Measurements from ENCODE around the gene PCDHGC3. TPM values are rescaled to one million over a fixed set of nuclear protein-coding genes. Genes with fewer than 3 reads are reported as not detected.

Gene PCDHGC3
- total and polyA plus RNA-seq, 9 of the 15 experiments (the other 6 are each of a cell fraction or from before 2014, with no cell fraction given): 0.07 TPM; not detected in 8

GRCh38 chr5:141524604-141525597, 49.1 kb downstream of the PCDHGC3 start (continued):
- TF ChIP-seq JUND (IDR thresholded peaks at IDR 0.05; ENCODE audit: borderline replicate concordance, low read depth, low read length) (peak; percentile 51), JUND (tag; IDR thresholded peaks at IDR 0.05; ENCODE audit: borderline replicate concordance, low read depth, low read length) (no peak), RBM25 (IDR thresholded peaks at IDR 0.05; ENCODE audit: low read depth, low read length, severe bottlenecking) (no peak), ZBTB8A (IDR thresholded peaks at IDR 0.05; ENCODE audit: partially characterized antibody) (no peak), ZBTB43 (CRISPR knock-in tag; IDR thresholded peaks at IDR 0.05) (no peak), ZNF384 (IDR thresholded peaks at IDR 0.05; ENCODE audit: low read depth, low read length) (0 out of 2 replicates have a peak, but pooled peaks have one; percentile 22), FOXK2 (conservative IDR thresholded peaks at IDR 0.05 in 1 of 2, IDR thresholded peaks at IDR 0.05 in 1 of 2; ENCODE audit: low read depth in 2 of 2) (no peak), ZEB2 (IDR thresholded peaks at IDR 0.05) (0 out of 2 replicates have a peak, but pooled peaks have one; percentile 23), CTBP1 (IDR thresholded peaks at IDR 0.05; ENCODE audit: borderline replicate concordance) (peak; percentile 79), ZFPM2 (CRISPR knock-in tag; IDR thresholded peaks at IDR 0.05) (no peak), CREM (IDR thresholded peaks at IDR 0.05; ENCODE audit: low read depth) (peak; percentile 52; the same call in 1 of the 2 replicates), ZFP1 (CRISPR knock-in tag; IDR thresholded peaks at IDR 0.05) (no peak), DEAF1 (CRISPR knock-in tag; IDR thresholded peaks at IDR 0.05) (peak; percentile 72), COPS2 (conservative IDR thresholded peaks at IDR 0.05) (no peak), ZNF212 (CRISPR knock-in tag; IDR thresholded peaks at IDR 0.05) (no peak), DIDO1 (tag; IDR thresholded peaks at IDR 0.05; ENCODE audit: low read depth) (no peak), ZNF592 (IDR thresholded peaks at IDR 0.05) (no peak), CHAMP1 (IDR thresholded peaks at IDR 0.05) (no peak)
